Measurements from ENCODE around the gene PRRX2. TPM values are rescaled to one million over a fixed set of nuclear protein-coding genes. Genes with fewer than 3 reads are reported as not detected.

The PRRX2 gene
- total RNA-seq, 2 donors from 2014 or later = 4.3 to 14.3 TPM

GRCh38 chr9:129653823-129654553 is 11.5 kb upstream of the PRRX2 start:
- intact Hi-C loops (cut with DNase I) = no loop called here
- H3K9me3 ChIP-seq = no peaks in the 10 kb centered on the region
- H3K4me3 ChIP-seq = no peak overlapping the region
- no peaks in the 10 kb centered on the region for H3K4me1 ChIP-seq (replicated peaks)
- WGBS = 40% methylated on average over 19 of the region's 19 CpGs
- H3K27me3 ChIP-seq (replicated peaks; ENCODE audit: insufficient read depth) = no peaks in the 10 kb centered on the region
- no peak for TF ChIP-seq POLR2A (IDR thresholded peaks at IDR 0.05)
- TF ChIP-seq CTCF (IDR thresholded peaks at IDR 0.05) = no peak
- TF ChIP-seq POLR2AphosphoS5 (IDR thresholded peaks at IDR 0.05) = no peak
- DNase-seq (ENCODE audit: low spot score) = no peak
- H3K27ac ChIP-seq = peak overlapping the region; percentile 38 to 45
- H3K36me3 ChIP-seq = no peaks in the 10 kb centered on the region

- intact Hi-C loops (cut with DNase I) = no loop called here
- H3K9me3 ChIP-seq = no peaks in the 10 kb centered on the region
- TF ChIP-seq POLR2A (IDR thresholded peaks at IDR 0.05) = no peak
- no peak for TF ChIP-seq POLR2AphosphoS5 (IDR thresholded peaks at IDR 0.05)
- TF ChIP-seq CTCF (IDR thresholded peaks at IDR 0.05) = no peak
- no peak for DNase-seq (ENCODE audit: low spot score)
- H3K4me3 ChIP-seq = no peak overlapping the region
- no peaks in the 10 kb centered on the region for H3K36me3 ChIP-seq
- no peaks in the 10 kb centered on the region for H3K27me3 ChIP-seq (replicated peaks; ENCODE audit: insufficient read depth)
- H3K4me1 ChIP-seq (replicated peaks) = no peaks in the 10 kb centered on the region
- 36% methylated on average over 20 of the region's 20 CpGs for WGBS
- peak overlapping the region; percentile 38 to 45 for H3K27ac ChIP-seq
Observed at GRCh38 chr9:129654554-129655040, 10.8 kb upstream of the PRRX2 start.

GRCh38 chr9:129655154-129655553 is 10.3 kb upstream of the PRRX2 start:
- Histone ChIP-seq H3K4me3 (no peak overlapping the region), H3K27me3 (replicated peaks; ENCODE audit: insufficient read depth) (no peaks in the 10 kb centered on the region), H3K36me3 (no peaks in the 10 kb centered on the region), H3K4me1 (replicated peaks) (no peaks in the 10 kb centered on the region), H3K9me3 (no peaks in the 10 kb centered on the region), H3K27ac (no peak overlapping the region)
- no peak for TF ChIP-seq CTCF (IDR thresholded peaks at IDR 0.05)
- TF ChIP-seq POLR2AphosphoS5 (IDR thresholded peaks at IDR 0.05) = no peak
- TF ChIP-seq POLR2A (IDR thresholded peaks at IDR 0.05) = no peak
- DNase-seq (ENCODE audit: low spot score) = no peak
- intact Hi-C loops (cut with DNase I) = no loop called here
- 94% methylated on average over 7 of the region's 7 CpGs for WGBS

GRCh38 chr9:129655696-129656095 is 9.8 kb upstream of the PRRX2 start:
- TF ChIP-seq POLR2AphosphoS5 (IDR thresholded peaks at IDR 0.05) (no peak), CTCF (IDR thresholded peaks at IDR 0.05) (no peak), POLR2A (IDR thresholded peaks at IDR 0.05) (no peak)
- WGBS = 83% methylated on average over 7 of the region's 7 CpGs
- Histone ChIP-seq H3K36me3 (no peaks in the 10 kb centered on the region), H3K4me1 (replicated peaks) (no peaks in the 10 kb centered on the region), H3K9me3 (no peaks in the 10 kb centered on the region), H3K27me3 (replicated peaks; ENCODE audit: insufficient read depth) (no peaks in the 10 kb centered on the region), H3K27ac (no peak overlapping the region), H3K4me3 (no peak overlapping the region)
- intact Hi-C loops (cut with DNase I) = no loop called here
- DNase-seq (ENCODE audit: low spot score) = no peak
